HUDEP-2 (cell line): ENCODE results near the gene OR6S1.

Source experiments
- DNase-seq, 76 experiments: peaks; one replicate each; lab custom pipeline; 2025; ENCODE audit not compliant: unreplicated experiment in 76 of 76; lab: John Stamatoyannopoulos, UW

OR6S1 gene, protein sequence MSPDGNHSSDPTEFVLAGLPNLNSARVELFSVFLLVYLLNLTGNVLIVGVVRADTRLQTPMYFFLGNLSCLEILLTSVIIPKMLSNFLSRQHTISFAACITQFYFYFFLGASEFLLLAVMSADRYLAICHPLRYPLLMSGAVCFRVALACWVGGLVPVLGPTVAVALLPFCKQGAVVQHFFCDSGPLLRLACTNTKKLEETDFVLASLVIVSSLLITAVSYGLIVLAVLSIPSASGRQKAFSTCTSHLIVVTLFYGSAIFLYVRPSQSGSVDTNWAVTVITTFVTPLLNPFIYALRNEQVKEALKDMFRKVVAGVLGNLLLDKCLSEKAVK

DNA sequence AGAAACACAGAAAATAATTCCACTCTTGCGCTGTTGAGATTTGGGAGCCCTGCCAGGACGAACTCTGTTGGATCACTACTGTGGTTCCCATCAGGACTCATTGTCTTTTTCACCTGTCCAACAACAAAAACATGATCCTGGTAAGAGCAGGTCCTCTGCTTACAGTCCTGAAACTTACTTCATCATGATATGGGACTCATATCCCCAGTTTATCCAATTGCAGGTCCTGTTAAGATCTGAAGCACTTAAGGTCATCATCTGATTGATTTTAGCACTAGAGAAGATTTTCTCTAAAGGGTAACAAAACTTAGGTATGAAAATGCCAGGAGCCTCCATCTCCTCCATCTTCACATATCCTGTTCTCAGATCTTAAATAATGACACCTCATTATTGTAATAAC is at the start of gene OR6S1:
Gene OR6S1, minus strand, starts transcription at position 101 of the 400 bp plus-strand sequence. Its CDS starts 0 bp downstream, at position 101.
- DNase-seq: no peak

GRCh38 chr14:20690848-20691640 is 49.6 kb upstream of the OR6S1 start:
- peak in 37 of 76 experiments; percentile 2 to 69 (median 36) for DNase-seq

DNA sequence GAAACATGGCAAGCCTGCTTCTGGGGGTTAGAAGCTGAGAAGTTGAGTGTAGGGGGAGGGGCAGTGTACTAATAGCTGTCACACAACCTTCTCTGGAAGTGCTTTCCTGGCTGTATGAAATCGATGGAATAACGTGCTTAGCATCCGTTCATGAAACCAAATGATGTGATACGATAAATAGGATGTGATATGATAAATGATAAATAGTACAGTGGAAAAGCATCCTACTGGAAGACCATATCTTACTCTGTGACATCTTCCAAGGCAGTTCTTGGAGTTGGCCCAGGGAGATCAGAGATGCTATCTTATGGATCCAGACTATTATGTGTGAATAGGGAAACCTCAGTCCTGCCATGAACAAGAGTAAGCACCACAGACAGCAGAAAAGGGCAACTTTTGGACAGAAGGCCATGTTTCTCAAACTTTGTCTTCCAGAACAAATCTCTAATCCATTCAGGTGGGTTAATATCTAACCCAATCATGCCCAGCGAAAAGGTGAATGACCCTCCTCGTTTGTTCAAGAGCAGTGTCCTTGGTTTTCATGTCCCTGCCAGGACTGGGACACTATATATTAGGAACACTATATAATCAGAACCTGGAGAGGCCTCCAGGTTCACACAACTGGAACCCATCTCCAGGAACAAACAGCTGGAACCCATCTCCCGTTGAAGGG is 46.8 kb upstream of the OR6S1 start, which contains the start of gene ANG:
Gene ANG, plus strand, starts transcription at position 598 of the 673 bp plus-strand sequence. CDS start 4,801 bp downstream, outside the sequence.
- DNase-seq: no peak

- DNase-seq: no peak
These were observed 46.1 kb upstream of the OR6S1 start for GRCh38 chr14:20687362-20688166.

DNA sequence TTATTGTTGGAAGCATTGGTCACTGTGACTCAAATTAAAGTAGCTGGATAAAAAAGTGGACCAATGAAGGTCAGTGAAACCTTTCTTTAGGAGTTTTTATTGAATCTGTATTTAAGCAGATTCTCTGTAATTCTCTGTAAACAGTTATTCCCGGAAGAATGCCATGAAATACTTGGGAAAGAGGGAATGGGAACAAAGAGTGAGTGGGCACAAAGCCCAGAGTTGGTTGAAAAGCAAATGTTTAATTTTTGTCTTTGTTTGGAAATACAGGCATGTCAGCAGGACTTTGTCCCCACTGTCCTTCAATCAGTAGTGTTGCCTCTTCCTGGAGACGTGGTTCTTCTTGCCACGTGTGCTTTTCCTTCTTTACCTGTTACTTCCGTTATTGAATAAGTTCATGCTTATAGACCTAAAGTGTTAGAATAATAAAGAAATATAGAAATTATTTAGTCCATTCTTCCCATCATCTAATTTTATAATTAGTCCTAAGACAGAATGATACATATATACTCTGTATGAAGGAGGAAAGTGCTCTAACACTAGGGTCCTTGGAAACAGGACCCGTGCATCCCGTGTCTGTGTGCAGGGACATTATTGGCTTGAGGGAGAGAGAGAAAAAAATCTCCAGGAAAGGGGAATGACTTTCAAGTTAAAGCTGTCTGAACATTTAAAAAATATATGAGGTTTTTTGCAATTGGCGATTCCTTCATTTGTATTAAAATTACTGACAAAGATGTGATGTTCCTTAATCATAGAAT is 45.1 kb upstream of the OR6S1 start:
- no peak for DNase-seq

GRCh38 chr14:20684662-20685456 is 43.4 kb upstream of the OR6S1 start:
- DNase-seq: peak in 1 of 76 experiments; percentile 25

- DNase-seq: peak in 73 of 76 experiments; percentile 18 to 83 (median 62)
These were observed 42.6 kb upstream of the OR6S1 start, which contains the start of gene RNASE4 for GRCh38 chr14:20683891-20684661. RNASE4 (plus strand) TSS chr14:20684560; CDS start chr14:20699372, 14,812 bp downstream.

DNA sequence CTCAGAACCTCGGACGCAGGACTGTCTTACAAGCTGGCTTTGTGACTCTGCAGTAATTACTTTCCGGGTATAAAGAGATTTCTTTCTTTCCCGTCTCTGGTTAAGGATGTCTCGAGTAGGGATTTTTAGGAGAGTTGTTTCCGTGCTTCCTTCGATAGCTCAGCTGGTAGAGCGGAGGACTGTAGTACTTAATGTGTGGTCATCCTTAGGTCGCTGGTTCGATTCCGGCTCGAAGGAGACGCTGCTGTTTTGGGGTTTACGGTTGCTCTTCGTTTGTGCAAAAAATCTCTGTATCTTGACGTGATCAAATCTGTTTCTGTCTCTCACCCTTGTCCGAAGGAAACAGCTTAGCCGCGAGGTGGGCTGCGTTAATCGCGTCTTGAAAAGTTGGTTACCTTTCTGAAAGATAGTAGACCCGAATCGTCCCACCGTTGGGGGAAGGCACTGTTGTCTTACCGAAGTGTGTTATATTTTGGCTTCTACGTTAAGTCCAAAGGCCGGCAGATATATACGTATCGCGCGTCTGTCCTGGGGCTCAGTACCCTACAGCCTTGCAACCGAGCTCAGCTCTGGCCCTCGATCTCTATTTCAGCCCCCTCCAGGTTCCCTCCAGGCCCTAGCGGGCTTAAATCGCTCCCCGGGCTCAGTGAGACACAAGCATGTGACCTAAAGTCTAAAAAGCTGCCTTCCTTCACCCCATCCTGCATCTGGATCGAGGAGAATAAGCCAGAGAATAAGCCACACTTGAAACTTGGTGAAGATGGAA is 41.8 kb upstream of the OR6S1 start:
- DNase-seq: peak in 74 of 76 experiments; percentile 32 to 92 (median 78)

GRCh38 chr14:20682435-20683124 is 41.1 kb upstream of the OR6S1 start:
- DNase-seq: peak in 59 of 76 experiments; percentile 6 to 68 (median 41)

DNA sequence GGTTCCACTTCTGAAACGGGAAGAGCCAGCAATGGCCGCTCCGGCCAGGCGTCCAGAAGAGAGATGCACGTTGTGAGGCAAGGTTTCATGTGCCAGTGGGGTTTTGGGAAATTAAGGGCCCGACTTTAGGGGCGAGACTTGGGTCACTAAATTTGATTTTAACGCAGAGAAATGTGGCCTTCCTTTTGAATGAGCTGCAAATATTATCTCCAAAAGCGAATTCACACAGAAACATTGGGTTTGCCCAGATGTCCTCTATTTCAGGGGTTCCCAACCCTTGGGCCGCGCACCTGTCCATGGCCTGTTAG is 40.6 kb upstream of the OR6S1 start:
- DNase-seq: no peak

DNA sequence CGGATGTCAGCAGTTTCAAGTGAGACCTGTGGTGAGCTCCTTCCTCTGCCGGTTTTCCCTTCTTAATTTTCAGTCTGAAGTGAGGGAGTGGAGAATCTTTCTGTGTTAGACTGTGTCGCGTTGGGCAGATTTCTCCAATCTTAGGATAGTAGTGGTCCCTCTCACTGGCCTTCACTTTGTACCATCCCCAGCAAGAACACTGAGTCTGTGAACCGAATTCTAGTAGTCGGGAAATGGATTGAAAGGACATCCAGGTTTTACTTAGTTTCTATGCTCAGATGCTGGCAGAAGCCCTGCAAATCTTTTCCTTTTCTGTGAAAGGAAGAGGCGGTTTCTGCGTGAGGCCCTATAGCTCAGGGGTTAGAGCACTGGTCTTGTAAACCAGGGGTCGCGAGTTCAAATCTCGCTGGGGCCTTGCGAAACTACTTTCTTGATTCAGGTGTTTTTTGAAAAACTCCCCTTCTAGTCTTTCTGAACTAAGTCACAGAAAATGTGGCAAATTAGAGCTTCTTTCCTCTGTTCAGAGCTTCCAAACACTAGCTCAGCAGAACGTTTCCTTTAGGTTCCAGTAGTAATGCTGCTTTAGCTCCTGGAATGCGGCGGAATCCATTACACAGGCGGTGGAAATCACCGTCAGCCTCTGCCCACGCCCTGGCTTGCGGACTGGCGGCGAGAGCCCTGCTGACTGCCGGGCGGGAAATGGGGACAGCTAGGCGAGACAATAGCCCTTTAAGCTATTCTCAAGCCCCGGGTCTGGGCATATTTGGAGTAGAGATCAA is 40.0 kb upstream of the OR6S1 start:
- peak in 73 of 76 experiments; percentile 20 to 89 (median 70) for DNase-seq

DNA sequence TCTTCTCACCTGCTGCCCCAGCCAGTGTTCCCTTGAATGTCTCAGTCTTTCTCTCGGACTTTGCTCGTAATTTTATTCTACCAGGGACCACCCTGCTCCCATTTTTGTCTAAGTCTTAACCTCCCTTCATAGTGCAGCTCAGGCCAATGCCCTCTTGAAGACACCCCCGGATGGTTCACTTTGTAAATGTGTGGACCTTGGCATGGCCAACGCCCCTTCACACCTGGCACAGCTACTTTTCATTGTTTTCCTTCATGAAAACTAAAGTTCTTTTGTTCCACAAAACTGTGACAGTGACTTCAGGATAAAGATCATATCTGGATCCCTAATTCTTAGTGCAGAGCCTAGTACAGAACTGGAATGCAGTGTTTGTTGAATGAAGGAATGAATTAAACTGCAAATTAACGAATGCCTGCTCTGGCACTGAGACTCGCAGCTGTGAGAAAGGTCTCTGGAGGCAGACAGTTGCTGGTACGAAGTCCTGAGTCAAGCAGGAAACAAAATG is 39.4 kb upstream of the OR6S1 start:
- DNase-seq: peak in 2 of 76 experiments; percentile 18 to 43

DNA sequence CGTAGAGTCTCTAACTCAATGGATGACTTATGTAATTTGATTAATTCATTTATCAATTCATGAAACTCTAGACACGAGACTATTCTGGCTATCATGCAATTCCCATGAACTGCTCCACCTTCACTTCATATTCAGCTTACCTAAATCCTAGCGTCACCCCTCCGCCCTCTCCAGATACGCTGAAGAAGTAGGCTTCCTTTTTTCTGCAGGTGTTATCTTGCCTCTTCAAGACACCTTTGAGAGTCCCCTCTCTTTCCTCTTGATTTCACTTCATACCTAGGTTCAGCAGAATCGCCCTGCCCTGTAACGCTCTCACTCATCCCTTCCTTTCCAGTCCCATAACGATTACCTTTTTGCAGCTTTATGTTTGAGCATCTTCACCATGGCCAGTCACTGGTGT is 38.9 kb upstream of the OR6S1 start:
- DNase-seq: no peak

DNA sequence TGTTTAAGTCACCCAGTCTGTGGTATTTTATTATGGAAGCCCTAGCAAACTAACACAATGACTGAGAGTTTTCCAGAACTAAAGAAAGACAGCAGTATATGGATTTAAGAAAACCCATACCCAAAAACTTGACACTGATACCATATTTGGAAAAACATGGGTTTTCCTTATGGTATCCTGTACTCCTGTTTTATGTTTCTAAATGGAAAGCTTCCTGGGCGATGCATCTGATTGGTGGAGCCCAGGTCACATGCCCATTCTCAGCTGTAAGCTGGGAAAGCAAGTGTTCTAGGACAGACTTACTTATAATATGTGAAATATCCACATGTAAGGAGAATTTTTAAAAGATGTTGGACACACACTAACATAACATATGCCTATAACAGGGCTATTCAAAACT is 38.4 kb upstream of the OR6S1 start:
- DNase-seq: peak in 31 of 76 experiments; percentile 1 to 52 (median 16)

GRCh38 chr14:20676072-20676471 is 34.6 kb upstream of the OR6S1 start:
- no peak for DNase-seq

DNA sequence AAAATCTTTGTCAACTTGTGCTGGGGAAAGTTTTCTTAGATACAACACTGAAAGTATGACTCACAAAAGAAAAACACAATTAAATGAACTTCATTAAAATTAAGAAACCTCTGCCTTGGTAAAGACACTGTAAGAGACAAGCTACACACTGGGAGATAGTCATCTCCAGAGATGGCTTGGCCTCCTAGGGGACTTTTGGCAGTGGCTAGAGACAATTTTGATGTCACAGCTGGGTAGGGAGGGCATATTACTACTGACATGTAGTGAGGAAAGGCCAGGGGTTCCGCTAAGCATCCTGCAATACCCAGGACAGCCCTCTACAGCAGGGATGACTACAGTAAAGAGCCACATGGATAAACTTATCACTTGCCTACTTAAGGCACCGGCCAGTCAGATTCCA is 34.2 kb upstream of the OR6S1 start:
- no peak for DNase-seq
